Loucy (cell line): ENCODE results near the gene WDR43.

Source experiments
- H2AFZ ChIP-seq: fragments of 200-600 bp; sonication (generic); 2 replicates; pipeline ENCODE4 v1.6.0; 2016; ENCODE audit warnings: antibody characterized with exemption, mild to moderate bottlenecking, low read length, moderate library complexity
- H3F3A ChIP-seq: fragments of 200-600 bp; 2 replicates; pipeline ENCODE4 v1.6.0; 2016; ENCODE audit warnings: antibody characterized with exemption, low read depth, mild to moderate bottlenecking
- H3K27me3 ChIP-seq: fragments of 200-600 bp; sonication (generic); 2 replicates; pipeline ENCODE4 v1.6.1; 2014; ENCODE audit warnings: low read length, mild to moderate bottlenecking; ENCODE audit not compliant: insufficient read depth, poor library complexity, severe bottlenecking
- H3K36me3 ChIP-seq: fragments of 200-600 bp; sonication (generic); 2 replicates; pipeline ENCODE4 v1.6.1; 2016; ENCODE audit warnings: low read length; ENCODE audit not compliant: insufficient read depth
- H3K4me1 ChIP-seq: fragments of 200-600 bp; sonication (generic); 2 replicates; pipeline ENCODE4 v1.5.1; 2014; ENCODE audit warnings: low read length, mild to moderate bottlenecking; ENCODE audit not compliant: insufficient read depth, poor library complexity, severe bottlenecking
- H3K4me2 ChIP-seq: fragments of 200-600 bp; sonication (generic); 2 replicates; pipeline ENCODE4 v1.6.0; 2014; ENCODE audit warnings: antibody characterized with exemption, low read length, low read depth, mild to moderate bottlenecking; ENCODE audit not compliant: poor library complexity, severe bottlenecking
- H3K4me3 ChIP-seq: fragments of 200-600 bp; sonication (generic); 2 replicates; pipeline ENCODE4 v1.5.1; 2014; ENCODE audit warnings: low read length, mild to moderate bottlenecking, mixed read lengths; ENCODE audit not compliant: poor library complexity, severe bottlenecking
- H3K79me2 ChIP-seq: fragments of 200-600 bp; sonication (generic); 2 replicates; pipeline ENCODE4 v1.6.1; 2014; ENCODE audit warnings: low read length; ENCODE audit not compliant: insufficient read depth
- H3K9ac ChIP-seq: fragments of 200-600 bp; sonication (generic); 2 replicates; pipeline ENCODE4 v1.6.0; 2014; ENCODE audit warnings: mild to moderate bottlenecking, low read depth, low read length, moderate library complexity; ENCODE audit not compliant: poor library complexity, severe bottlenecking
- H3K9me2 ChIP-seq: fragments of 200-600 bp; sonication (generic); replicated peaks from 2 replicates; pipeline ENCODE4 v1.6.1; 2016; ENCODE audit warnings: low read depth, low read length, mixed read lengths
- H3K9me3 ChIP-seq: fragments of 200-600 bp; sonication (generic); 2 replicates; pipeline ENCODE4 v1.6.1; 2014; ENCODE audit warnings: mild to moderate bottlenecking, antibody characterized with exemption, low read length, low read depth; ENCODE audit not compliant: insufficient read depth
- H4K20me1 ChIP-seq: fragments of 200-600 bp; sonication (generic); 2 replicates; pipeline ENCODE4 v1.6.0; 2014; ENCODE audit warnings: antibody characterized with exemption, low read length, mild to moderate bottlenecking; ENCODE audit not compliant: insufficient read depth, poor library complexity, severe bottlenecking
- CTCF ChIP-seq: fragments of 200-600 bp; sonication (generic); conservative IDR thresholded peaks from 2 replicates; pipeline ENCODE4 v1.5.1; 2014; ENCODE audit warnings: mild to moderate bottlenecking, antibody characterized with exemption, low read length
- EZH2phosphoT487 ChIP-seq: fragments of 200-600 bp; IDR thresholded peaks from 2 replicates; pipeline ENCODE4 v1.6.1; 2018; ENCODE audit warnings: antibody characterized with exemption, mild to moderate bottlenecking, moderate library complexity, borderline replicate concordance

WDR43 gene

GRCh38 chr2:28906376-28906775 is 11.9 kb downstream of the WDR43 start:
- Histone ChIP-seq H3K9me3 (no peaks in the 10 kb centered on the region), H3K9ac (no peak overlapping the region), H3K27me3 (no peaks in the 10 kb centered on the region), H3K36me3 (peaks cover 86% of the 10 kb centered on the region), H3K4me3 (no peak overlapping the region), H4K20me1 (peaks cover 63% of the 10 kb centered on the region), H3F3A (no peaks in the 10 kb centered on the region), H2AFZ (no peak overlapping the region), H3K4me1 (peaks cover under 1% of the 10 kb centered on the region), H3K79me2 (peaks cover 75% of the 10 kb centered on the region), H3K4me2 (no peak overlapping the region), H3K9me2 (no peaks in the 10 kb centered on the region)
- TF ChIP-seq EZH2phosphoT487 (no peak), CTCF (no peak)

- Histone ChIP-seq H4K20me1 (peaks cover 58% of the 10 kb centered on the region), H3K36me3 (peaks cover 88% of the 10 kb centered on the region), H3K9me2 (no peaks in the 10 kb centered on the region), H3K27me3 (no peaks in the 10 kb centered on the region), H3K4me3 (no peak overlapping the region), H2AFZ (no peak overlapping the region), H3K4me1 (no peaks in the 10 kb centered on the region), H3K9ac (no peak overlapping the region), H3K79me2 (peaks cover 75% of the 10 kb centered on the region), H3K9me3 (no peaks in the 10 kb centered on the region), H3F3A (no peaks in the 10 kb centered on the region), H3K4me2 (no peak overlapping the region)
- TF ChIP-seq EZH2phosphoT487 (no peak), CTCF (no peak)
Observed at GRCh38 chr2:28906821-28907220, 12.4 kb downstream of the WDR43 start.

- no peaks in the 10 kb centered on the region for H3K9me3 ChIP-seq
- no peak overlapping the region for H3K9ac ChIP-seq
- H3K4me2 ChIP-seq = no peak overlapping the region
- no peaks in the 10 kb centered on the region for H3F3A ChIP-seq
- peaks cover 61% of the 10 kb centered on the region for H3K79me2 ChIP-seq
- H4K20me1 ChIP-seq = peaks cover 45% of the 10 kb centered on the region
- no peak for TF ChIP-seq CTCF
- no peak for TF ChIP-seq EZH2phosphoT487
- no peak overlapping the region for H3K4me3 ChIP-seq
- H3K27me3 ChIP-seq = no peaks in the 10 kb centered on the region
- H3K36me3 ChIP-seq = peaks cover 87% of the 10 kb centered on the region
- no peaks in the 10 kb centered on the region for H3K4me1 ChIP-seq
- H3K9me2 ChIP-seq = no peaks in the 10 kb centered on the region
- H2AFZ ChIP-seq = no peak overlapping the region
Observed at GRCh38 chr2:28908172-28908571, 13.7 kb downstream of the WDR43 start.
